Measurements from ENCODE around the gene CYP4F12. TPM values are rescaled to one million over a fixed set of nuclear protein-coding genes. Genes with fewer than 3 reads are reported as not detected.

The CYP4F12 gene
- total and polyA plus RNA-seq, 2 of the 8 experiments (the other 6 are each of a cell fraction or from before 2014, with no cell fraction given) = not detected

DNA sequence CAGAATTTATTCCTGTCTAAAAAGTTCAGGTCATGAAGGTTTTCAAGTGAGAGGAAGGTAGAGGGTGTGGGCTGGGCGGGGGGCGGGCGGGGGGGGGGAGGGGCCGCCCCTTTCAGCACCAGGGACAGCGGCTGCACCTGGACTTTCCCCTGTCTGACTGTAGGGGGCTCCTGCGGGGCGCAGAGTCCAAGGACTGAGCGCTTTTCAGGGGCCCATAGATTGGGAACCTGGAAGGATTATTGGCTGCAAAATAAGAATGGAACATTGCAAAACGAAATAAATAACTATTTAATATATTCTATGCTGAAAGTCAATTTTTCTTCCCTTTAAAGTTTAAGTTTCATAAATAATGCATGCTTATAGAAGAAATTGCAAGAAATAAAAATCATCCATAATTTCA lies 41.1 kb upstream of the CYP4F12 start:
- Histone ChIP-seq H3K4me3 (ENCODE audit: extremely low read depth in 1 of 4, insufficient read depth in 2 of 4, low read depth in 3 of 4, low read length in 4 of 4) (no peak overlapping the region), H2AK5ac (ENCODE audit: low read depth, low read length) (no peak overlapping the region), H4K8ac (ENCODE audit: extremely low read depth, insufficient read depth, low read length) (no peak overlapping the region), H3K56ac (replicated peaks; ENCODE audit: insufficient read length, low read depth, low read length) (no peak overlapping the region), H4K5ac (ENCODE audit: insufficient read length, low read depth, low read length) (no peak overlapping the region), H3K9me3 (ENCODE audit: insufficient read depth in 2 of 2, low read depth in 1 of 2, low read length in 1 of 2) (peaks cover 44 to 54% of the 10 kb centered on the region in 2 experiments), H3K23me2 (ENCODE audit: low read depth, low read length) (no peaks in the 10 kb centered on the region), H3K18ac (ENCODE audit: extremely low read depth, low read length) (no peak overlapping the region), H2BK5ac (ENCODE audit: low read depth, low read length) (no peak overlapping the region), H2BK15ac (ENCODE audit: low read length) (no peak overlapping the region), H3K27ac (ENCODE audit: low read depth, low read length) (no peak overlapping the region), H3K4me1 (replicated peaks in 1 of 4; ENCODE audit: control insufficient read depth in 3 of 4, insufficient read depth in 4 of 4, low read length in 3 of 4) (no peaks in the 10 kb centered on the region), H3K4me2 (ENCODE audit: insufficient read depth in 1 of 2, low read depth in 2 of 2, low read length in 2 of 2) (no peak overlapping the region), H3K27me3 (replicated peaks in 1 of 4; ENCODE audit: control insufficient read depth in 3 of 4, extremely low read depth in 1 of 4, insufficient read depth in 3 of 4, low read length in 3 of 4) (no peaks in the 10 kb centered on the region), H3K23ac (ENCODE audit: insufficient read length) (no peak overlapping the region), H3K79me1 (ENCODE audit: low read depth, low read length) (no peaks in the 10 kb centered on the region), H4K91ac (replicated peaks; ENCODE audit: insufficient read length, low read length) (no peak overlapping the region), H2BK120ac (replicated peaks; ENCODE audit: low read depth, low read length) (no peak overlapping the region), H2BK20ac (ENCODE audit: low read length) (no peak overlapping the region), H3K9ac (replicated peaks in 1 of 4; ENCODE audit: extremely low read depth in 1 of 4, low read depth in 3 of 4, low read length in 3 of 4) (no peak overlapping the region), H3K36me3 (ENCODE audit: control insufficient read depth in 2 of 4, insufficient read depth in 4 of 4, low read length in 3 of 4) (no peaks in the 10 kb centered on the region), H2AFZ (ENCODE audit: low read length) (no peak overlapping the region), H3K79me2 (ENCODE audit: control insufficient read depth in 1 of 2, insufficient read depth in 2 of 2, low read length in 2 of 2) (no peaks in the 10 kb centered on the region), H2BK12ac (ENCODE audit: low read depth, low read length) (no peak overlapping the region), H3K14ac (ENCODE audit: insufficient read length) (no peak overlapping the region), H3K4ac (replicated peaks; ENCODE audit: insufficient read length, low read depth, low read length) (no peak overlapping the region), H4K20me1 (replicated peaks in 1 of 2; ENCODE audit: control insufficient read depth in 1 of 2, insufficient read depth in 2 of 2, low read length in 2 of 2) (no peaks in the 10 kb centered on the region)
- no peak for DNase-seq (ENCODE audit: low read depth in 1 of 2, low spot score in 2 of 2)
- FAIRE-seq = no peak
- POLR2A ChIA-PET (ENCODE audit: partially characterized antibody) = no interaction called here
- CTCF ChIA-PET (ENCODE audit: partially characterized antibody) = no interaction called here
- WGBS, 2 experiments (ENCODE audit: extremely low coverage in 1 of 2, insufficient coverage in 1 of 2, insufficient read length in 1 of 2, insufficient replicate concordance in 2 of 2, low coverage in 1 of 2, low lambda C conversion rate in 2 of 2, missing lambda C conversion rate in 1 of 2) = 61% methylated on average over 4 of the region's 9 CpGs; no CpG with 5 or more reads in 1 of the 2 experiments
- TF ChIP-seq POLR2A (IDR thresholded peaks at IDR 0.05; ENCODE audit: control extremely low read depth in 1 of 2, low read depth in 2 of 2, low read length in 2 of 2) (no peak), SIRT6 (IDR thresholded peaks at IDR 0.05; ENCODE audit: low read length) (no peak), RAD21 (IDR thresholded peaks at IDR 0.05 in 1 of 2, conservative IDR thresholded peaks at IDR 0.05 in 1 of 2; ENCODE audit: low read depth in 2 of 2, low read length in 2 of 2) (peak in 1 of 2 experiments; percentile 17; a peak in 1 of 4 replicates), SAP30 (IDR thresholded peaks at IDR 0.05; ENCODE audit: insufficient read depth, insufficient replicate concordance, low read length) (no peak), CBX8 (IDR thresholded peaks at IDR 0.05; ENCODE audit: borderline replicate concordance, low read depth, low read length) (no peak)
- TF ChIP-seq, protein P1, sequence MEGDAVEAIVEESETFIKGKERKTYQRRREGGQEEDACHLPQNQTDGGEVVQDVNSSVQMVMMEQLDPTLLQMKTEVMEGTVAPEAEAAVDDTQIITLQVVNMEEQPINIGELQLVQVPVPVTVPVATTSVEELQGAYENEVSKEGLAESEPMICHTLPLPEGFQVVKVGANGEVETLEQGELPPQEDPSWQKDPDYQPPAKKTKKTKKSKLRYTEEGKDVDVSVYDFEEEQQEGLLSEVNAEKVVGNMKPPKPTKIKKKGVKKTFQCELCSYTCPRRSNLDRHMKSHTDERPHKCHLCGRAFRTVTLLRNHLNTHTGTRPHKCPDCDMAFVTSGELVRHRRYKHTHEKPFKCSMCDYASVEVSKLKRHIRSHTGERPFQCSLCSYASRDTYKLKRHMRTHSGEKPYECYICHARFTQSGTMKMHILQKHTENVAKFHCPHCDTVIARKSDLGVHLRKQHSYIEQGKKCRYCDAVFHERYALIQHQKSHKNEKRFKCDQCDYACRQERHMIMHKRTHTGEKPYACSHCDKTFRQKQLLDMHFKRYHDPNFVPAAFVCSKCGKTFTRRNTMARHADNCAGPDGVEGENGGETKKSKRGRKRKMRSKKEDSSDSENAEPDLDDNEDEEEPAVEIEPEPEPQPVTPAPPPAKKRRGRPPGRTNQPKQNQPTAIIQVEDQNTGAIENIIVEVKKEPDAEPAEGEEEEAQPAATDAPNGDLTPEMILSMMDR (IDR thresholded peaks at IDR 0.05; ENCODE audit: control extremely low read depth in 1 of 3, insufficient read depth in 1 of 3, low read depth in 1 of 3, low read length in 3 of 3) = peak in 2 of 3 experiments; percentile 4 to 33; a peak in 1 of 4 replicates
